Stomach (tissue), 19 donors: ENCODE data around the gene TFAP2B. TPM values are rescaled to one million over a fixed set of nuclear protein-coding genes. Genes with fewer than 3 reads are reported as not detected.

Experiments
- DNase-seq, 2 donors: peaks; one replicate each; pipeline versions ENCODE4 v3.0.0 to v3.0.0-alpha.2; 2013 to 2019
- H3K27ac ChIP-seq, 5 donors: fragments of 200-600 bp in 4 of 5; sonication (generic) in 4 of 5; one replicate each; pipeline ENCODE4 v1.5.1; 2013 to 2019; ENCODE audit warnings: mild to moderate bottlenecking in 1 of 5, moderate library complexity in 1 of 5
- H3K27me3 ChIP-seq, 3 donors: fragments of 200-600 bp; sonication (generic); one replicate each; pipeline ENCODE4 v1.5.1; 2017 to 2019; ENCODE audit warnings: mixed run types in 1 of 3
- H3K36me3 ChIP-seq, 4 donors: fragments of 200-600 bp; sonication (generic); 1 replicate in 3 of 4; 2 replicates in 1 of 4; pipeline ENCODE4 v1.5.1; 2016 to 2019
- H3K4me1 ChIP-seq, 4 donors: fragments of 200-600 bp; sonication (generic); one replicate each; pipeline ENCODE4 v1.5.1; 2016 to 2019
- H3K4me3 ChIP-seq, 4 donors: fragments of 200-600 bp; sonication (generic) in 3 of 4; one replicate each; pipeline ENCODE4 v1.5.1; 2016 to 2019; ENCODE audit warnings: mild to moderate bottlenecking in 1 of 4
- H3K9me3 ChIP-seq, 4 donors: fragments of 200-600 bp; sonication (generic); one replicate each; pipeline ENCODE4 v1.5.1; 2016 to 2019
- EP300 ChIP-seq: sonication (generic); formaldehyde crosslinking; IDR thresholded peaks from one replicate; pipeline ENCODE4 v1.6.1; 2017; ENCODE audit warnings: antibody characterized with exemption
- POLR2A ChIP-seq, 4 donors: fragments of 450-650 bp; IDR thresholded peaks; one replicate each; pipeline ENCODE4 v1.6.1; 2016; ENCODE audit warnings: antibody characterized with exemption in 4 of 4, control low read depth in 2 of 4, mild to moderate bottlenecking in 1 of 4, moderate library complexity in 1 of 4
- POLR2AphosphoS5 ChIP-seq, 3 donors: sonication (generic); formaldehyde crosslinking; IDR thresholded peaks; one replicate each; pipeline ENCODE4 v1.6.1; 2016; ENCODE audit warnings: antibody characterized with exemption in 3 of 3
- WGBS, 5 donors: extraction: QIAGEN DNeasy Blood & Tissue Kit in 3 of 5; methylation state at CpG; one replicate each; pipeline versions ENCODE4 v1.1.5 to v1.1.7; 2013 to 2018; 5-methylcytosine and 5-hydroxymethylcytosine counted together
- intact Hi-C: fragments of 100-400 bp; cut with DNase I; formaldehyde crosslinking; loops from one replicate; pipeline ENCODE4 v1.15.1; 2023; ENCODE audit warnings: low total_unique reads
- long read RNA-seq, 10 donors: transcript quantifications; one replicate each; lab custom pipeline, GENCODE V29; 2026
- polyA plus RNA-seq, 3 donors: library from polyadenylated mRNA; stranded (reverse); fragments of 200-250 nt; gene quantifications; one replicate each; pipeline ENCODE4 v1.2.3, GENCODE V29; 2013
- total RNA-seq, 5 donors: library from RNA; depleted of rRNA; stranded (reverse); fragments of >200 nt; gene quantifications; one replicate each; pipeline versions ENCODE4 v1.1.0 to v1.2.3, GENCODE V29; 2014 to 2016
- TF ChIP-seq, protein P1 (sequence below), 7 experiments: fragments of 450-650 bp in 4 of 7; fragments of 200-600 bp in 3 of 7; sonication (generic) in 3 of 7; IDR thresholded peaks; one replicate each; pipeline ENCODE4 v1.5.1; 2016 to 2019; ENCODE audit warnings: antibody characterized with exemption in 7 of 7, control low read depth in 2 of 7, mild to moderate bottlenecking in 1 of 7
- donor health status: healthy with polysubstance abuse.
- donor health status: Bipolar disorder and iron deficiency.
- donor health status: healthy.

Gene TFAP2B
- under 1 TPM in 1 of 5 donors, not detected in 4; under 0.01 TPM for total RNA-seq
- polyA plus RNA-seq = 1 to 10 TPM in 1 of 3 donors, not detected in 2; 1.9 TPM
- long read RNA-seq, donor 1 = 0 reads
- long read RNA-seq, donor 2 = 0 reads
- long read RNA-seq, donor 3 = 0 reads
- long read RNA-seq, donor 4 = 0 reads
- long read RNA-seq, donor 5 = 0 reads
- long read RNA-seq, donor 6 = 0 reads
- long read RNA-seq, donor 7 = 0 reads
- long read RNA-seq, donor 8 = 0 reads
- long read RNA-seq, donor 9 = 0 reads
- long read RNA-seq, donor 10 = 0 reads

- Histone ChIP-seq H3K27ac (no peak within 1 kb of the TSS), H3K9me3 (no peaks in the 10 kb centered on the region), H3K36me3 (no peaks in the 10 kb centered on the region), H3K4me3 (peak within 1 kb of the TSS in 3 of 4 donors; percentile 28 to 54 (median 35)), H3K4me1 (peaks cover 11 to 41% (median 25%) of the 10 kb centered on the region in 4 donors), H3K27me3 (peaks cover 23 to 94% (median 74%) of the 10 kb centered on the region in 3 donors)
- WGBS, 5 donors = 8 to 18% (median 11%) methylated on average over 7 of the region's 7 CpGs
- no peak for DNase-seq
- TF ChIP-seq POLR2AphosphoS5 (IDR thresholded peaks at IDR 0.05) (no peak), POLR2A (IDR thresholded peaks at IDR 0.05) (no peak), EP300 (no peak)
- TF ChIP-seq, protein P1, sequence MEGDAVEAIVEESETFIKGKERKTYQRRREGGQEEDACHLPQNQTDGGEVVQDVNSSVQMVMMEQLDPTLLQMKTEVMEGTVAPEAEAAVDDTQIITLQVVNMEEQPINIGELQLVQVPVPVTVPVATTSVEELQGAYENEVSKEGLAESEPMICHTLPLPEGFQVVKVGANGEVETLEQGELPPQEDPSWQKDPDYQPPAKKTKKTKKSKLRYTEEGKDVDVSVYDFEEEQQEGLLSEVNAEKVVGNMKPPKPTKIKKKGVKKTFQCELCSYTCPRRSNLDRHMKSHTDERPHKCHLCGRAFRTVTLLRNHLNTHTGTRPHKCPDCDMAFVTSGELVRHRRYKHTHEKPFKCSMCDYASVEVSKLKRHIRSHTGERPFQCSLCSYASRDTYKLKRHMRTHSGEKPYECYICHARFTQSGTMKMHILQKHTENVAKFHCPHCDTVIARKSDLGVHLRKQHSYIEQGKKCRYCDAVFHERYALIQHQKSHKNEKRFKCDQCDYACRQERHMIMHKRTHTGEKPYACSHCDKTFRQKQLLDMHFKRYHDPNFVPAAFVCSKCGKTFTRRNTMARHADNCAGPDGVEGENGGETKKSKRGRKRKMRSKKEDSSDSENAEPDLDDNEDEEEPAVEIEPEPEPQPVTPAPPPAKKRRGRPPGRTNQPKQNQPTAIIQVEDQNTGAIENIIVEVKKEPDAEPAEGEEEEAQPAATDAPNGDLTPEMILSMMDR (IDR thresholded peaks at IDR 0.05) = no peak
- intact Hi-C loops = loop anchor here (10.0 kb wide), 1 partner anchor 1136 kb away; no protein-coding TSS in a partner anchor
Observed at GRCh38 chr6:50818673-50819072, at the start of gene TFAP2B. TSS of gene TFAP2B (plus strand) at chr6:50818871. CDS start at chr6:50818892, 21 bp downstream.

GRCh38 chr6:50778696-50779095, 40.0 kb upstream of the TFAP2B start:
- no peak overlapping the region for H3K4me3 ChIP-seq
- intact Hi-C loops = no loop called here
- H3K36me3 ChIP-seq = no peaks in the 10 kb centered on the region
- peak in 1 of 2 donors; percentile 2 for DNase-seq
- TF ChIP-seq EP300 (no peak), POLR2A (IDR thresholded peaks at IDR 0.05) (no peak), POLR2AphosphoS5 (IDR thresholded peaks at IDR 0.05) (no peak)
- TF ChIP-seq, protein P1 (IDR thresholded peaks at IDR 0.05) = no peak
- H3K9me3 ChIP-seq = no peaks in the 10 kb centered on the region
- no peak overlapping the region for H3K27ac ChIP-seq
- no peaks in the 10 kb centered on the region for H3K4me1 ChIP-seq
- H3K27me3 ChIP-seq = no peaks in the 10 kb centered on the region

- TF ChIP-seq, protein P1 (IDR thresholded peaks at IDR 0.05) = no peak
- TF ChIP-seq POLR2AphosphoS5 (IDR thresholded peaks at IDR 0.05) = no peak
- no peak for TF ChIP-seq POLR2A (IDR thresholded peaks at IDR 0.05)
- TF ChIP-seq EP300 = no peak
- H3K4me1 ChIP-seq = no peaks in the 10 kb centered on the region
- intact Hi-C loops = no loop called here
- no peak overlapping the region for H3K4me3 ChIP-seq
- 89 to 96% (median 94%) methylated on average over 5 of the region's 5 CpGs for WGBS, 5 donors
- no peak overlapping the region for H3K27ac ChIP-seq
- H3K36me3 ChIP-seq = no peaks in the 10 kb centered on the region
- no peak for DNase-seq
- H3K27me3 ChIP-seq = no peaks in the 10 kb centered on the region
- no peaks in the 10 kb centered on the region for H3K9me3 ChIP-seq
Observed at GRCh38 chr6:50780382-50780781, 38.3 kb upstream of the TFAP2B start.

GRCh38 chr6:50785921-50786320, 32.8 kb upstream of the TFAP2B start:
- TF ChIP-seq EP300 (no peak), POLR2A (IDR thresholded peaks at IDR 0.05) (no peak), POLR2AphosphoS5 (IDR thresholded peaks at IDR 0.05) (no peak)
- TF ChIP-seq, protein P1 (IDR thresholded peaks at IDR 0.05) = no peak
- Histone ChIP-seq H3K27ac (no peak overlapping the region), H3K4me3 (no peak overlapping the region), H3K27me3 (peaks cover 0 to 10% (median 0%) of the 10 kb centered on the region in 3 donors), H3K9me3 (no peaks in the 10 kb centered on the region), H3K4me1 (no peaks in the 10 kb centered on the region), H3K36me3 (no peaks in the 10 kb centered on the region)
- 19 to 27% (median 21%) methylated on average over 1 of the region's 1 CpG for WGBS, 5 donors
- intact Hi-C loops = no loop called here
- DNase-seq = no peak
